Stimulated activated CD8-positive, alpha-beta memory T cell treated with anti-CD3 and anti-CD28 coated beads, Interleukin-15, amount 100 ng/mL, for 24 hours (primary cell): Measurements from ENCODE around the gene KIF5C.
"Not testable (repeated sequence)": the region's sequence is repeated elsewhere in the genome, so short reads cannot be mapped to it uniquely, and the experiment has no call there.

Source experiments
- DNase-seq: peaks from one replicate; pipeline ENCODE4 v3.0.0-alpha.2; 2020; ENCODE audit warnings: low read depth

Gene KIF5C

GRCh38 chr2:148965623-148966437 lies 90.8 kb downstream of the KIF5C start:
- no peak for DNase-seq

GRCh38 chr2:148966438-148966758 lies 91.4 kb downstream of the KIF5C start:
- DNase-seq, result no peak

- no peak for DNase-seq
Observed at GRCh38 chr2:148967056-148967455, 92.0 kb downstream of the KIF5C start.

GRCh38 chr2:148967578-148967977 lies 92.6 kb downstream of the KIF5C start:
- DNase-seq, result no peak

GRCh38 chr2:148968301-148968700 lies 93.3 kb downstream of the KIF5C start:
- no peak for DNase-seq

GRCh38 chr2:148968776-148969319 lies 93.8 kb downstream of the KIF5C start:
- DNase-seq, result no peak

GRCh38 chr2:148969659-148970061 lies 94.6 kb downstream of the KIF5C start:
- DNase-seq, result no peak

- no peak for DNase-seq
Observed at GRCh38 chr2:148970385-148970784, 95.4 kb downstream of the KIF5C start.

- no peak for DNase-seq
Observed at GRCh38 chr2:148971547-148971946, 96.5 kb downstream of the KIF5C start.

- no peak for DNase-seq
Observed at GRCh38 chr2:148974095-148974494, 99.1 kb downstream of the KIF5C start.

- DNase-seq, result no peak
Observed at GRCh38 chr2:148978026-148978685, 103.1 kb downstream of the KIF5C start.

GRCh38 chr2:148978706-148979105 lies 103.7 kb downstream of the KIF5C start:
- DNase-seq, result no peak

GRCh38 chr2:148979164-148979918 lies 104.3 kb downstream of the KIF5C start:
- DNase-seq, result no peak

- DNase-seq, result no peak
Observed at GRCh38 chr2:148979919-148980277, 104.9 kb downstream of the KIF5C start.

GRCh38 chr2:148980496-148980895 lies 105.5 kb downstream of the KIF5C start:
- DNase-seq, result not testable (repeated sequence)

- DNase-seq, result no peak
Observed at GRCh38 chr2:148981324-148981723, 106.3 kb downstream of the KIF5C start.

- DNase-seq, result no peak
Observed at GRCh38 chr2:148981781-148982180, 106.8 kb downstream of the KIF5C start.

- no peak for DNase-seq
Observed at GRCh38 chr2:148982282-148982681, 107.3 kb downstream of the KIF5C start.

- DNase-seq, result no peak
Observed at GRCh38 chr2:148983896-148984295, 108.9 kb downstream of the KIF5C start.

GRCh38 chr2:148984449-148984848 lies 109.4 kb downstream of the KIF5C start:
- no peak for DNase-seq

- DNase-seq, result no peak
Observed at GRCh38 chr2:148987286-148987685, 112.3 kb downstream of the KIF5C start.

GRCh38 chr2:148988337-148988736 lies 113.3 kb downstream of the KIF5C start:
- no peak for DNase-seq
